Activated CD4-positive, alpha-beta T cell treated with anti-CD3 and anti-CD28 coated beads, Interleukin-2, amount 10 ng/mL, durations not matched to agents 7 days and 5 days (primary cell): ENCODE measurements around the gene SYT17. TPM values are rescaled to one million over a fixed set of nuclear protein-coding genes. Genes with fewer than 3 reads are reported as not detected.

ENCODE experiments used
- CTCF ChIA-PET: fragments of 350-600 bp; sonication (Branson Sonifier 250); formaldehyde crosslinking; loops from one replicate; lab custom pipeline; 2021; ENCODE audit warnings: antibody characterized with exemption; lab: Charles Lee
- POLR2A ChIA-PET: fragments of 350-600 bp; sonication (Branson Sonifier 250); formaldehyde crosslinking; loops from one replicate; lab custom pipeline; 2021; ENCODE audit warnings: antibody characterized with exemption; lab: Charles Lee
- DNase-seq: peaks from one replicate; pipeline ENCODE4 v3.0.0-alpha.2; 2020
- H3K27ac Mint-ChIP-seq: one replicate; pipeline ENCODE4 v1.8.0; 2021; ENCODE audit warnings: mild to moderate bottlenecking, moderate library complexity, mixed read lengths
- H3K27me3 Mint-ChIP-seq: one replicate; pipeline ENCODE4 v1.8.0; 2021; ENCODE audit warnings: mixed read lengths
- H3K36me3 Mint-ChIP-seq: one replicate; pipeline ENCODE4 v1.8.0; 2021; ENCODE audit warnings: low read depth, mixed read lengths
- H3K4me1 Mint-ChIP-seq: one replicate; pipeline ENCODE4 v1.8.0; 2021; ENCODE audit warnings: mixed read lengths
- H3K4me3 Mint-ChIP-seq: one replicate; pipeline ENCODE4 v1.8.0; 2021; ENCODE audit warnings: mild to moderate bottlenecking, moderate library complexity, mixed read lengths
- H3K9me3 Mint-ChIP-seq: one replicate; pipeline ENCODE4 v1.8.0; 2021; ENCODE audit warnings: mixed read lengths
- total RNA-seq, 2 experiments: library from RNA; stranded (reverse); gene quantifications; one replicate each; pipeline ENCODE4 v1.2.3, GENCODE V29; 2021

The SYT17 gene
- total RNA-seq, 2 experiments from 2014 or later, result not detected

- H3K9me3 Mint-ChIP-seq, result peaks cover 21% of the 10 kb centered on the region
- no peaks in the 10 kb centered on the region for H3K4me1 Mint-ChIP-seq
- ChIA-PET CTCF (no interaction called here), POLR2A (no interaction called here)
- no peaks in the 10 kb centered on the region for H3K36me3 Mint-ChIP-seq
- no peak for DNase-seq
- no peaks in the 10 kb centered on the region for H3K27me3 Mint-ChIP-seq
- no peak overlapping the region for H3K4me3 Mint-ChIP-seq
- no peak overlapping the region for H3K27ac Mint-ChIP-seq
Observed at GRCh38 chr16:19235886-19236285, 67.8 kb downstream of the SYT17 start.

- Mint-ChIP-seq H3K27ac (no peak overlapping the region), H3K27me3 (no peaks in the 10 kb centered on the region), H3K4me1 (no peaks in the 10 kb centered on the region), H3K4me3 (no peak overlapping the region), H3K9me3 (peaks cover 21% of the 10 kb centered on the region), H3K36me3 (no peaks in the 10 kb centered on the region)
- DNase-seq, result no peak
- CTCF ChIA-PET, result no interaction called here
- POLR2A ChIA-PET, result no interaction called here
Observed at GRCh38 chr16:19236561-19237209, 68.6 kb downstream of the SYT17 start.

- CTCF ChIA-PET, result interaction anchor here (0.5 to 1.2 kb wide), 2 partner anchors 112 to 131 kb away, joined by 3 read pairs; no protein-coding TSS in a partner anchor
- Mint-ChIP-seq H3K27ac (no peak overlapping the region), H3K4me1 (no peaks in the 10 kb centered on the region), H3K36me3 (no peaks in the 10 kb centered on the region), H3K27me3 (no peaks in the 10 kb centered on the region), H3K9me3 (peaks cover 21% of the 10 kb centered on the region), H3K4me3 (no peak overlapping the region)
- DNase-seq, result no peak
- POLR2A ChIA-PET, result no interaction called here
Observed at GRCh38 chr16:19238406-19238805, 70.4 kb downstream of the SYT17 start.

GRCh38 chr16:19239511-19240155, 71.6 kb downstream of the SYT17 start:
- H3K36me3 Mint-ChIP-seq, result no peaks in the 10 kb centered on the region
- no peaks in the 10 kb centered on the region for H3K4me1 Mint-ChIP-seq
- no peak for DNase-seq
- no peaks in the 10 kb centered on the region for H3K27me3 Mint-ChIP-seq
- no peak overlapping the region for H3K4me3 Mint-ChIP-seq
- peaks cover 18% of the 10 kb centered on the region for H3K9me3 Mint-ChIP-seq
- H3K27ac Mint-ChIP-seq, result no peak overlapping the region
- ChIA-PET POLR2A (no interaction called here), CTCF (no interaction called here)

- DNase-seq, result no peak
- Mint-ChIP-seq H3K4me1 (no peaks in the 10 kb centered on the region), H3K36me3 (no peaks in the 10 kb centered on the region), H3K9me3 (peaks cover 10% of the 10 kb centered on the region), H3K4me3 (no peak overlapping the region), H3K27ac (no peak overlapping the region), H3K27me3 (no peaks in the 10 kb centered on the region)
- POLR2A ChIA-PET, result no interaction called here
- CTCF ChIA-PET, result no interaction called here
Observed at GRCh38 chr16:19240494-19240893, 72.5 kb downstream of the SYT17 start.

- H3K27ac Mint-ChIP-seq, result no peak overlapping the region
- no peaks in the 10 kb centered on the region for H3K4me1 Mint-ChIP-seq
- H3K9me3 Mint-ChIP-seq, result peaks cover 7% of the 10 kb centered on the region
- H3K36me3 Mint-ChIP-seq, result no peaks in the 10 kb centered on the region
- POLR2A ChIA-PET, result no interaction called here
- H3K4me3 Mint-ChIP-seq, result no peak overlapping the region
- CTCF ChIA-PET, result no interaction called here
- H3K27me3 Mint-ChIP-seq, result no peaks in the 10 kb centered on the region
- DNase-seq, result no peak
Observed at GRCh38 chr16:19241512-19241911, 73.5 kb downstream of the SYT17 start.

- Mint-ChIP-seq H3K9me3 (peaks cover 7% of the 10 kb centered on the region), H3K27ac (no peak overlapping the region), H3K4me1 (no peaks in the 10 kb centered on the region), H3K36me3 (no peaks in the 10 kb centered on the region), H3K27me3 (no peaks in the 10 kb centered on the region), H3K4me3 (no peak overlapping the region)
- CTCF ChIA-PET, result no interaction called here
- POLR2A ChIA-PET, result no interaction called here
- no peak for DNase-seq
Observed at GRCh38 chr16:19242186-19242585, 74.1 kb downstream of the SYT17 start.

GRCh38 chr16:19242987-19243575, 75.0 kb downstream of the SYT17 start:
- H3K4me3 Mint-ChIP-seq, result no peak overlapping the region
- H3K27me3 Mint-ChIP-seq, result no peaks in the 10 kb centered on the region
- H3K36me3 Mint-ChIP-seq, result no peaks in the 10 kb centered on the region
- CTCF ChIA-PET, result no interaction called here
- POLR2A ChIA-PET, result no interaction called here
- H3K27ac Mint-ChIP-seq, result no peak overlapping the region
- peaks cover 5% of the 10 kb centered on the region for H3K9me3 Mint-ChIP-seq
- no peak for DNase-seq
- H3K4me1 Mint-ChIP-seq, result no peaks in the 10 kb centered on the region

GRCh38 chr16:19245326-19245925, 77.4 kb downstream of the SYT17 start:
- DNase-seq, result no peak
- Mint-ChIP-seq H3K9me3 (no peaks in the 10 kb centered on the region), H3K36me3 (no peaks in the 10 kb centered on the region), H3K27me3 (no peaks in the 10 kb centered on the region), H3K4me3 (no peak overlapping the region), H3K27ac (no peak overlapping the region), H3K4me1 (no peaks in the 10 kb centered on the region)
- POLR2A ChIA-PET, result no interaction called here
- CTCF ChIA-PET, result interaction anchor here (1.5 kb wide), 1 partner anchor 12 kb away, joined by 3 read pairs; no protein-coding TSS in a partner anchor

GRCh38 chr16:19252904-19253303, 84.9 kb downstream of the SYT17 start:
- Mint-ChIP-seq H3K9me3 (no peaks in the 10 kb centered on the region), H3K27me3 (no peaks in the 10 kb centered on the region)

GRCh38 chr16:19254611-19255010, 86.6 kb downstream of the SYT17 start:
- no peaks in the 10 kb centered on the region for H3K36me3 Mint-ChIP-seq
- H3K9me3 Mint-ChIP-seq, result no peaks in the 10 kb centered on the region
- no peaks in the 10 kb centered on the region for H3K4me1 Mint-ChIP-seq
- H3K4me3 Mint-ChIP-seq, result no peak overlapping the region
- ChIA-PET POLR2A (no interaction called here), CTCF (interaction anchor here (0.6 kb wide), 1 partner anchor 1550 kb away, joined by 3 read pairs; no protein-coding TSS in a partner anchor)
- H3K27ac Mint-ChIP-seq, result no peak overlapping the region
- DNase-seq, result no peak
- peaks cover under 1% of the 10 kb centered on the region for H3K27me3 Mint-ChIP-seq

More at GRCh38 chr16:19252904-19253303, 84.9 kb downstream of the SYT17 start:
- CTCF ChIA-PET, result no interaction called here
- Mint-ChIP-seq H3K27ac (no peak overlapping the region), H3K36me3 (no peaks in the 10 kb centered on the region), H3K4me3 (no peak overlapping the region), H3K4me1 (no peaks in the 10 kb centered on the region)
- DNase-seq, result no peak
- POLR2A ChIA-PET, result no interaction called here

GRCh38 chr16:19264123-19264673, 96.2 kb downstream of the SYT17 start:
- POLR2A ChIA-PET, result no interaction called here
- H3K9me3 Mint-ChIP-seq, result peaks cover 21% of the 10 kb centered on the region
- peaks cover 2% of the 10 kb centered on the region for H3K27me3 Mint-ChIP-seq
- CTCF ChIA-PET, result no interaction called here
- H3K4me3 Mint-ChIP-seq, result no peak overlapping the region
- H3K27ac Mint-ChIP-seq, result no peak overlapping the region
- no peaks in the 10 kb centered on the region for H3K36me3 Mint-ChIP-seq
- H3K4me1 Mint-ChIP-seq, result no peaks in the 10 kb centered on the region
- DNase-seq, result no peak
